Lung (tissue), 12 donors: Measurements from ENCODE around the gene CDKN2A. TPM values are rescaled to one million over a fixed set of nuclear protein-coding genes. Genes with fewer than 3 reads are reported as not detected.
"Not testable (repeated sequence)": the region's sequence is repeated elsewhere in the genome, so short reads cannot be mapped to it uniquely, and the experiment has no call there.

ENCODE experiments used
- ATAC-seq: fragments of 200-7000 bp; cut with Tn5 transposase; one replicate; pipeline ENCODE4 v1.9.1; 2020; ENCODE audit warnings: moderate number of reproducible peaks; ENCODE audit not compliant: insufficient read depth, low FRiP score
- DNase-seq, 3 donors: peaks; one replicate each; pipeline ENCODE4 v3.0.0-alpha.2; 2013 to 2017
- H3K27ac ChIP-seq, 2 donors: one replicate each; pipeline ENCODE4 v1.5.1; 2013; ENCODE audit warnings: mild to moderate bottlenecking in 2 of 2, moderate library complexity in 2 of 2, control low read depth in 1 of 2, inconsistent platforms in 1 of 2, low read depth in 1 of 2, low read length in 1 of 2
- H3K27me3 ChIP-seq, 3 donors: one replicate each; pipeline ENCODE4 v1.5.1; 2013; ENCODE audit warnings: low read length in 2 of 3; ENCODE audit not compliant: control insufficient read depth in 3 of 3, insufficient read depth in 3 of 3
- H3K36me3 ChIP-seq, 4 donors: one replicate each; pipeline ENCODE4 v1.5.1; 2013; ENCODE audit warnings: low read length in 4 of 4, mild to moderate bottlenecking in 1 of 4, moderate library complexity in 1 of 4; ENCODE audit not compliant: control insufficient read depth in 4 of 4, insufficient read depth in 4 of 4
- H3K4me1 ChIP-seq, 5 donors: one replicate each; pipeline ENCODE4 v1.5.1; 2013; ENCODE audit warnings: low read length in 5 of 5, mild to moderate bottlenecking in 2 of 5, moderate library complexity in 1 of 5; ENCODE audit not compliant: control insufficient read depth in 5 of 5, insufficient read depth in 5 of 5
- H3K4me3 ChIP-seq: one replicate; pipeline ENCODE4 v1.5.1; 2013; ENCODE audit warnings: mild to moderate bottlenecking, control low read depth, moderate library complexity
- H3K9ac ChIP-seq, 2 donors: one replicate each; pipeline ENCODE4 v1.5.1; 2013; ENCODE audit warnings: low read length in 2 of 2, control low read depth in 1 of 2; ENCODE audit not compliant: insufficient read depth in 1 of 2
- H3K9me3 ChIP-seq, 4 donors: one replicate each; pipeline ENCODE4 v1.5.1; 2013; ENCODE audit warnings: low read length in 3 of 4, mild to moderate bottlenecking in 1 of 4, moderate library complexity in 1 of 4; ENCODE audit not compliant: control insufficient read depth in 4 of 4, insufficient read depth in 3 of 4
- CTCF ChIP-seq: IDR thresholded peaks from 2 replicates; pipeline ENCODE4 v1.5.1; 2012; ENCODE audit warnings: mild to moderate bottlenecking; ENCODE audit errors: control extremely low read depth, extremely low read depth
- WGBS, 2 donors: extraction: QIAGEN DNeasy Blood & Tissue Kit; methylation state at CpG; one replicate each; pipeline ENCODE4 v1.1.7; 2013; 5-methylcytosine and 5-hydroxymethylcytosine counted together
- polyA plus RNA-seq, 2 donors: library from polyadenylated mRNA; stranded (reverse); fragments of 200-250 nt; gene quantifications; one replicate each; pipeline ENCODE4 v1.2.1, GENCODE V29; 2013
- total RNA-seq, 2 donors: library from RNA; depleted of rRNA in 1 of 2; stranded (reverse); fragments of >200 nt in 1 of 2; gene quantifications; one replicate each; pipeline ENCODE4 v1.2.1, GENCODE V29; 2014 to 2021
- donor health status: control.
- donor health status: control.
- donor health status: Bipolar disorder and iron deficiency.
- donor health status: healthy.
- donor health status: DM: yes; HTN: yes; CAD: no.

CDKN2A gene
- total and polyA plus RNA-seq, 4 donors, result 0.54 to 4.8 (median 1.1) TPM

GRCh38 chr9:21964925-21965385 lies 29.2 kb downstream of the CDKN2A start:
- ATAC-seq, result peak; percentile 46
- H3K27me3 ChIP-seq, result peaks cover 4 to 68% (median 61%) of the 10 kb centered on the region in 3 donors
- no peak overlapping the region for H3K9ac ChIP-seq
- H3K9me3 ChIP-seq, result peaks cover 0 to 26% (median 0%) of the 10 kb centered on the region in 4 donors
- H3K4me3 ChIP-seq, result no peak overlapping the region
- no peak for DNase-seq
- WGBS, 2 donors, result 1 to 4% methylated on average over 29 of the region's 29 CpGs
- H3K36me3 ChIP-seq, result no peaks in the 10 kb centered on the region
- H3K27ac ChIP-seq, result no peak overlapping the region
- no peak for TF ChIP-seq CTCF
- peaks cover 0 to 9% (median 7%) of the 10 kb centered on the region in 5 donors for H3K4me1 ChIP-seq

- 89 to 93% methylated on average over 2 of the region's 2 CpGs for WGBS, 2 donors
- ATAC-seq, result no peak
- H3K36me3 ChIP-seq, result no peaks in the 10 kb centered on the region
- H3K27ac ChIP-seq, result no peak overlapping the region
- peaks cover 0 to 8% (median 7%) of the 10 kb centered on the region in 5 donors for H3K4me1 ChIP-seq
- H3K4me3 ChIP-seq, result no peak overlapping the region
- no peak for TF ChIP-seq CTCF
- H3K9ac ChIP-seq, result no peak overlapping the region
- DNase-seq, result no peak
- peaks cover 0 to 12% (median 0%) of the 10 kb centered on the region in 4 donors for H3K9me3 ChIP-seq
- H3K27me3 ChIP-seq, result peaks cover 4 to 41% (median 28%) of the 10 kb centered on the region in 3 donors
Observed at GRCh38 chr9:21961569-21961968, 32.6 kb downstream of the CDKN2A start.

DNA sequence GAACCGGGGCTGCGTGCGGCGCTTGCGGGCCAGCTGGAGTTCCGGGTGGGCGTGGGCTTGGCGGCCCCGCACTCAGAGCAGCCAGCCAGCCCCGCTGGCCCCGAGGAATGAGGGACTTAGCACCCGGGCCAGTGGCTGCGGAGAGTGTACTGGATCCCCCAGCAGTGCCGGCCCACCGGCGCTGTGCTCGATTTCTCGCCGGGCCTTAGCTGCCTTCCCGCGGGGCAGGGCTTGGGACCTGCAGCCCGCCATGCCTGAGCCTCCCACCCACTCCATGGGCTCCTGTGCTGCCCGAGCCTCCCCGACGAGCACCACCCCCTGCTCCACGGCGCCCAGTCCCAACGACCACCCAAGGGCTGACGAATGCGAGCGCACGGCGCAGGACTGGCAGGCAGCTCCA lies 34.9 kb downstream of the CDKN2A start:
- H3K9ac ChIP-seq, DNase-seq, ATAC-seq, H3K36me3 ChIP-seq, H3K4me3 ChIP-seq, H3K27ac ChIP-seq, H3K9me3 ChIP-seq, H3K4me1 ChIP-seq: not testable (repeated sequence)
- peaks cover 0 to 21% (median 8%) of the 10 kb centered on the region in 3 donors for H3K27me3 ChIP-seq
- 89 to 91% methylated on average over 21 to 32 of the region's 33 CpGs for WGBS, 2 donors

GRCh38 chr9:21958833-21959232 lies 35.4 kb downstream of the CDKN2A start:
- DNase-seq (no peak), ATAC-seq (no peak)
- H3K4me3 ChIP-seq, result no peak overlapping the region
- H3K27me3 ChIP-seq, result peaks cover 0 to 17% (median 8%) of the 10 kb centered on the region in 3 donors
- no peak overlapping the region for H3K9ac ChIP-seq
- H3K9me3 ChIP-seq, result no peaks in the 10 kb centered on the region
- H3K27ac ChIP-seq, result no peak overlapping the region
- no peak for TF ChIP-seq CTCF
- no peaks in the 10 kb centered on the region for H3K36me3 ChIP-seq
- WGBS, 2 donors, result 79 to 81% methylated on average over 2 of the region's 2 CpGs
- no peaks in the 10 kb centered on the region for H3K4me1 ChIP-seq
